HG02852 (cell line): ENCODE data around the gene ANK3.

Experiments used
- ATAC-seq: cut with Tn5 transposase; IDR thresholded peaks from one replicate; pipeline ENCODE4 v1.9.1; 2021; ENCODE audit warnings: mild to moderate bottlenecking, moderate library complexity; ENCODE audit not compliant: unreplicated experiment

Gene ANK3

DNA sequence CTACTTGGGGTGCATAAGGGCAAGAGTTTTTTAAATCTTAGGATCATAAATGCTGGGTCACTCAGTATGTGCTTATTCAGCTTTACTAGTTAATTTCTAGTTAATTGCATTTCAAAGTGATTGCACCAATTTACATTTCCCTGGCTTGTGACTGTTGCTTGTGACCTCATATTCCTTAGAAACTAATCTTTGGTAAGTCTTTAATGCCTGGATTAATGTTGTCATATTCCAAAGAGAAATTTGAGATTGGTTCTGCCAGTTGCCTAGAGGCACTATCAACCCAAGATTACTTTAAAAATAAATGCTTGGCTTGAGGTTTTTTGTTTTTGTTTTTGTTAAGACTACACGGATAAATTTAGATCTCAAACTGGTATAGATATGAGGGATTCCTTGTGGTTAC lies 103.1 kb downstream of the ANK3 start:
- no peak for ATAC-seq

DNA sequence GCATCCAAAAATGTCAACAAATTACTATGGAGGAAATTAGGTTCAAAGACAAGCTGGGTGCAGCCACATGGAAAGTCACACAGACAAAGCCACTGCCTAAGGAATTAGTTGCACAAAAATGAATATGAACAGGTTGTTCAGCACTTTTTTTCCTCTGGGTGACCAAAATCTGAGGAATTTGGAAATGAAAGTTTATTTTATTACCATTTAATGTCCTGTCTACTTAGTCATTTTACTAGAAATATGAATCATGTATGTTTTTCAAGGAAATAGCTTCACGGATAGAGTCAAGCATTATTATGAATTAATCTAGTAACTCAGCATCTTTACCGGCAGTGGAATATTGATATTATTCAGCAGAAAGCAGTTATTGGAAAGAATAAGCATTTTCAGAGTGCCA lies 106.3 kb downstream of the ANK3 start:
- ATAC-seq = no peak

DNA sequence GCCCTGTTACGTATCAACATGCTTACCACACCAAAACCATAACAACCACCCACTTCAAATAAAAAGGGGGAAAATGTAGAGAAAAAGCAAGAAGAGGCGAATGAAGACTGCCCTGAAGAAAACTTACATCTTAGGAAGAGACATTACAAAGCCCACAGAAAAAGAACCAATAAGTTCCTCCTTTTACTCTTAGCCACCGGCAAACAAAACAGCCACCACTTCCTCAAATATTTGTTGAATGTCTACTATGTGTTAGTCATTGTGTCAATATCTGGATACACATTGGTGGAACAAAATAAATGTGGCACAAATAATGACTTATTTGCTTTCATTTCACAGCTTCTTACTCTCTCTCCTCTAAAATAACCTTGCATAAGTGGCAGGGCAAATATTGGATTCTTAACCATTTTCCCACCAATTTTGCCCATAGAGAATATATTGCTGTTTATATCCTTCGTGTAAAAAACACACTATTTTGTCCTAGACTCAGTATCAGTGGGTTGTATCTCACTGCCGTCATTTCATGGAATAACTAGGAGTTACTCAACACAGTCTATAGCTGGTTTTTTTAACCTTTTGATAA lies 106.8 kb downstream of the ANK3 start:
- no peak for ATAC-seq

- no peak for ATAC-seq
Observed at GRCh38 chr10:60281792-60282353, 107.8 kb downstream of the ANK3 start.

DNA sequence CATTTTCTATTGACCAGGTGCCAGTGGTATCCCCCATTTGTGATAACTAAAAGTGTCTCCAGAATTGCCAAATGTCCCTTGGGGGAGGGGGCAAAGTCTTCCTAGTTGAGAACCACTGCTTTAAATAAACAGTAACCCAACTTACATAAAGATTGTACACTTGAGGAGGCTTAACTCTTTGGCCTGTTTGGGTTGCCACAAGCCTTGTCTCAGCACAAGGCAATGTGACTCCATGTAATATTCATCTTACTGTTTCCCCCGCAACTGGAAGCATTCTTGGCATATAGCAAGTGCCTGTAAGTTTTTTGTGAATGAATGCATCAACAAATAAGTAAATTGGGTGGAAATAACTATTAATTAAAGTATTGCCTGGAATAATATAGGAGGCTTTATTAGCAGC lies 108.3 kb downstream of the ANK3 start:
- ATAC-seq = no peak

GRCh38 chr10:60280475-60280874 lies 109.2 kb downstream of the ANK3 start:
- no peak for ATAC-seq

DNA sequence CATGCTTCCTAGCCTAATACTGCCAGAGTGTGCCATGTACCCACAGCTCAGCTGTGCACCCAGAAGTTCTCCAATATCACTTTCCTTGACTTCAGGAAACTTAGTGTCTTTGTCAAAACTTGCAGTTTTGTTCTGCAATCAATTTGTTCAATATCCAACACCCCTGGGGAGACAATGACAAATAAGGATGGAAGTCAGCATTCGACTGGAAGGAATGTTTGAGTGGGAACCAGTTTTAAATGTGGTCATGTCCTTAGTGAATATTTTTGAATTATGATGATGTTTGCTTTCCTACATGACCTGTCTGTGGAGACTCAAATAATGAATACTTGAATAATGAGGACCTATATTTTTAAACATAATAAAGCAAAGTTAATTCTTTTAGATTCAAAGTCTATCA lies 112.0 kb downstream of the ANK3 start:
- ATAC-seq = no peak

GRCh38 chr10:60276232-60276631 lies 113.4 kb downstream of the ANK3 start:
- ATAC-seq = no peak

GRCh38 chr10:60271319-60272040 lies 118.2 kb downstream of the ANK3 start:
- ATAC-seq = no peak

- no peak for ATAC-seq
Observed at GRCh38 chr10:60270426-60270825, 119.2 kb downstream of the ANK3 start.

DNA sequence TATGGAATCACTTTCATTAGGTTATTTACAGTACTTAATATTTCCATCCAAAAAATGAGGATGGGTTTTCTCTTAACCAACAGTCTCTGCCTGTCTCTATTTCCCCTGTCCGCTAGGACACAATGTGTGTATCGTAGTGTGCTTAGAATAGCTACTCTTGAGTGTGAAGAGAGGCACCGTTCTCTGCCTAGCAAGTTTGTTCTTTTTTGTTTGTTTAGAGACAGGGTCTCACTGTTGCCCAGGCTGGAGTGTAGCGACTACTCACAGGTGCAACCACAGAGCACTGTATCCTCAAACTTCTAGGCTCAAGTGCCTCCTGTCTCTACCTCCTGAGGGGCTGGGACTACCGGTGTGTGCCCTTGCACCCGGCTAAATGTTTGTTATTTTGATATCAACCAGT lies 121.9 kb downstream of the ANK3 start:
- no peak for ATAC-seq

DNA sequence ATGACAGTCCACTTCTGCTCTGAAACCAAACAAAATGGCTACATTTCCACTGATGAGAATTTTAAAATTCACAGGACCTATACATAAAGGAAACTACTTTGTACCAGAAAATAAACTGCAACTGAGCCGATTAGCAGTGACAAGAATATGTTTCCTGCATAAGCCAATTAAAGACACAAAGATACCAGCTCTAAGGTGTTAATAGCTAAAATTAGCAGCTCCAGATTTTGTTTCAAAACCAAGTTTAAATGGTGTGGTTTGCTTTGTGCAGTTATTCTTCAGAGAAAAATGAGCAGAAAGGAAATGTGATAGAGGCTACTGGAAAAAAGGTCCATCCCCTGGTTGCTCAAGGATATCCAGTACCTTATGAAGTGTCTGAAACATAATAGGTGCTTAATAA lies 123.2 kb downstream of the ANK3 start:
- ATAC-seq = no peak

DNA sequence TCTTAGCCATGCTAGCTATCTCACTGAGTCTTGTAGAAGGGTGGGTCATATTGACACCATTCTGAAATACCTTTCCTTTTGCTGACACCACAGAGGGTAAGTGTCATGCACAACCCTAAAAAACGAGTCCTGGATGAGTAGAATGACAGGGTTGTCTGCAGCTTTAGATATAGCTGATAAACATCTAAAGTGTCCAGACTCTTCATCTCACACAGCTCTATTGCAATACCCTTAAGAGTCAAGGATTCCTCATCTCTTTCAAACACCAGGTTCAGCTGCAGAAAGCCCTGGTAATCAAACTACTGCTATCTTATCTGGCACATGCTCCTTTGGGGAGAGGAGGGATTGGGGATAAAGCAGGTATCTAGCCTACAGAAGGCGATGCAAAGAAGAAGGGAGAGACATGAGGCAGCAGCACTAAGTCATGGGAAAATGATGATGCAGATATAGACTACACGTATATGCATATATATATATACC lies 127.0 kb downstream of the ANK3 start:
- ATAC-seq = no peak

GRCh38 chr10:60260321-60260720 lies 129.4 kb downstream of the ANK3 start:
- no peak for ATAC-seq

DNA sequence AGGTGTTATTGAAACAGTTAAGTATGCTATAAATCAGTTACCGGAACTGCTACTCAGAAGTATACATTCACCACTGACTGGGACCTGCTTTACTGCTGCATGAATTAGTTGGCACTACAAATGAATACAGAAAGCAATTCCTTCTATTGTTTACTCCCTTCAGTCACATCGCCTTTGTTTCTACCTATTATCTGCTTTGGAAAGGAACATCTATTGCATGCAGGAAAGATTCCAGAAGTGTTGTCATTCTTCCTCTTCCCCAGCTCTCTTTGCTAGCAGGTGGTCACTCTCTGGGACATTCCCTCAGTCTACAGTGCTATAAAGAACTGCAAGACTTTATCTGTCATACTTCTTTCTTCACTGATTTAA lies 131.3 kb downstream of the ANK3 start:
- ATAC-seq = no peak

DNA sequence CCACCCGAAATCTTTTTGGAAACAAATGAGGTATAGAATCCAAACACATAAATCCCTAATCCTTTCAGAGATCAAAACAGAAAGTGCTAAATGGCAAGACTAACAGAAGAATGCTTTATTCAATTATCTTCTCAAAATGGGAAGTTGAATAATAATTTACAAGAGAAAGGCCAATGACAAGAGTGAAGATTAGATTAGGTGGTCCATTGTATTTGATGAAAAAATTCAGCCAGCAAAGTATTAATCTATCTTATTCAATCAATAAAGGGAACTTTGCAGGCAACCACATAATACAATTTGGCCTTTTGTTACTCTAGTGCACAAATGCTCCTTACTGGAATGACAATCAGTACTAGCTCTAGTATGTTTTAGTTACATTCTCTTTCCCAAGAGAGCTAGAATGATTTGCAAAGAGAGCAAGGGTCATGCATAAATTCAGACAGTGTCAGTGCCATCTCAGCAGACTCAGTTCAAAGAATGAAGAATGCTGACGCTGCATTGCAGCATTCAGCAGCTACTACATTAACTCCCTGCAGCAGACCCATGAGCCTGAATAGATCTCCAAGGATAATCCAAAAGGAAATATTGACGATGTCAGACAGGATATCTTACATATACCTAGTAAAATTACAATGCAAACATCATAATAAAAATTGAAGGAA lies 131.8 kb downstream of the ANK3 start:
- no peak for ATAC-seq

GRCh38 chr10:60254776-60255175 lies 134.9 kb downstream of the ANK3 start:
- no peak for ATAC-seq

GRCh38 chr10:60253484-60253883 lies 136.2 kb downstream of the ANK3 start:
- no peak for ATAC-seq

- no peak for ATAC-seq
Observed at GRCh38 chr10:60252688-60253087, 137.0 kb downstream of the ANK3 start.

- ATAC-seq = no peak
Observed at GRCh38 chr10:60246382-60246781, 143.3 kb downstream of the ANK3 start.

DNA sequence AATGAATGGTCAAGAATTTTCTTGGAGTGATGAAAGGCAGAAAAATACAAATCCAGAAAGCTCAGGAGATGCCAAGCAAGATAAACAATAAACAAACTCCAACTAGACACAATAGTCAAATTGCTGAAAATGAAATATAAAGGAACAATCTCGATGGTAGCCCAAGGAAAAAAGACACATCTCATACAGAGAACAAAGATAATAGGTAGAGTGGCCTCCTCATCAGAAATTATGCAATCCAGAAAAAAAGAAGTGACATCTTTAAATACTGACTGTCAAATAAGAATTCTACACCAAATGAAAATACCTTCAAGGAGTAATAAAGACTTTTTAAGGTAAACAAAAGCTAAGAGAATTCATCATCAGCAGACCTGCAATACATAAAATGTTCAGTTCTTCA lies 150.4 kb downstream of the ANK3 start:
- ATAC-seq = no peak

- no peak for ATAC-seq
Observed at GRCh38 chr10:60238759-60239100, 150.9 kb downstream of the ANK3 start.
